Fibroblast of pulmonary artery (primary cell): ENCODE data around the gene RPTOR.

Source experiments
- DNase-seq: peaks from one replicate; pipeline ENCODE4 v3.0.0-alpha.2; 2010; ENCODE audit warnings: low read depth
- H3K4me3 ChIP-seq: replicated peaks from 2 replicates; pipeline ENCODE4 v1.5.1; 2011; ENCODE audit warnings: low read depth, mild to moderate bottlenecking, control low read depth, low read length, moderate library complexity
- TF ChIP-seq, protein P1 (sequence below): IDR thresholded peaks from 2 replicates; pipeline ENCODE4 v1.5.1; 2011; ENCODE audit warnings: mild to moderate bottlenecking, control low read depth, low read length, inconsistent platforms; ENCODE audit errors: missing control alignments

RPTOR gene

DNA sequence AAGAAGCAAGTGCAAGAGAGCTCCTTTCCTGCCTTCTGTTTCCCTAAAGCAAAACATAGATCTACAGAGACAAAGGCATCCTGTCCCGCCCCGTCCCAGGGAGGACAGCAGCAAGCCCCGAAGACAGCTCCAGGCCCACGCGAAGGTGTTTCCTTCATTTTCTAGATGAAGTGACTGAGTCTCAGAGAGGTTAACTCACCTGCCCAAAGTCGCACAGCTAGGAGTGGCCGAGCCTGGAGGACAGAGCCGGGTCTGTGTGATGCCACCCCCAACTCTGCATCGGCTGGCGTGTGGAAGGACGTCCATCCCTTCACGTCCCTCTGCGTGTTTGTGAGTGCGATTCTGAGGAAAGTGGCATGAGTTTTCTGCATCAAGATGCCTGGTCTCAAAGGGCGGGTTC lies 259.8 kb downstream of the RPTOR start:
- no peak for DNase-seq
- TF ChIP-seq, protein P1, sequence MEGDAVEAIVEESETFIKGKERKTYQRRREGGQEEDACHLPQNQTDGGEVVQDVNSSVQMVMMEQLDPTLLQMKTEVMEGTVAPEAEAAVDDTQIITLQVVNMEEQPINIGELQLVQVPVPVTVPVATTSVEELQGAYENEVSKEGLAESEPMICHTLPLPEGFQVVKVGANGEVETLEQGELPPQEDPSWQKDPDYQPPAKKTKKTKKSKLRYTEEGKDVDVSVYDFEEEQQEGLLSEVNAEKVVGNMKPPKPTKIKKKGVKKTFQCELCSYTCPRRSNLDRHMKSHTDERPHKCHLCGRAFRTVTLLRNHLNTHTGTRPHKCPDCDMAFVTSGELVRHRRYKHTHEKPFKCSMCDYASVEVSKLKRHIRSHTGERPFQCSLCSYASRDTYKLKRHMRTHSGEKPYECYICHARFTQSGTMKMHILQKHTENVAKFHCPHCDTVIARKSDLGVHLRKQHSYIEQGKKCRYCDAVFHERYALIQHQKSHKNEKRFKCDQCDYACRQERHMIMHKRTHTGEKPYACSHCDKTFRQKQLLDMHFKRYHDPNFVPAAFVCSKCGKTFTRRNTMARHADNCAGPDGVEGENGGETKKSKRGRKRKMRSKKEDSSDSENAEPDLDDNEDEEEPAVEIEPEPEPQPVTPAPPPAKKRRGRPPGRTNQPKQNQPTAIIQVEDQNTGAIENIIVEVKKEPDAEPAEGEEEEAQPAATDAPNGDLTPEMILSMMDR, result no peak
- H3K4me3 ChIP-seq, result no peak overlapping the region

- no peak overlapping the region for H3K4me3 ChIP-seq
- DNase-seq, result no peak
- TF ChIP-seq, protein P1, result no peak
Observed at GRCh38 chr17:80805032-80805751, 260.6 kb downstream of the RPTOR start.

- no peak for DNase-seq
- TF ChIP-seq, protein P1, result no peak
- no peak overlapping the region for H3K4me3 ChIP-seq
Observed at GRCh38 chr17:80807014-80807413, 262.4 kb downstream of the RPTOR start.

- H3K4me3 ChIP-seq, result no peak overlapping the region
- TF ChIP-seq, protein P1, result no peak
- no peak for DNase-seq
Observed at GRCh38 chr17:80807882-80808281, 263.2 kb downstream of the RPTOR start.

DNA sequence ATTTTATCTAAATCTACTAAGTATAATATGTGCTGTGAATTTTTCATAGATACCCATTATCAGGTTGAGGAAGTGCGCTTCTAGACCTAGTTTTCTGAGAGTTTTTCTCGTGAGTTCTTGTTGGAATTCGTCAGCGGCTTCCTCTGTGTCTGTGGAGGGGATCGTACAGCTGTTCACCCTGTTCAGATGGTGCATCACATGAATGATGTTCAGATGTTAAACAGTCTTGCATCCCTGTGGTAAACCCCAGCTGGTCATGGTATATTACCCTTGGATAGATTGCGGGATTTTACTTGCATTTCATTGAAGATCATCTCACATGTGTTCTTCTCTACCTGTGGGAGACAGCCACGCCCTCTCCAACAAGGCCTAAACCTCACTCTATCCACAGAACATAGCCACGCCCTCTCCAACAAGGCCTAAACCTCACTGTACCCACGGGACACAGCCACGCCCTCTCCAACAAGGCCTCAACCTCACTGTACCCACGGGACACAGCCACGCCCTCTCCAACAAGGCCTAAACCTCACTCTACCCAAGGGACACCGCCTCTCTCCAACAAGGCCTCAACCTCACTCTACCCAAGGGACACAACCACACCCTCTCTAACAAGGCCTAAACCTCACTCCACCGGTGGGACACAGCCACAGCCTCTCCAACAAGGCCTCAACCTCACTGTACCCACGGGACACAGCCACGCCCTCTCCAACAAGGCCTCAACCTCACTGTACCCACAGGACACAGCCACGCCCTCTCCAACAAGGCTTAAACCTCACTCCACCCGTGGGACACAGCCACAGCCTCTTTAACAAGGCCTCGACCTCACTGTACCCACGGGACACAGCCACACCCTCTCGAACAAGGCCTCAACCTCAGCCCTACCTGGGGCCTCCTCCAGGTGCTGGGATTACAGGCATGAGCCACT lies 266.8 kb downstream of the RPTOR start:
- TF ChIP-seq, protein P1, result no peak
- DNase-seq, result no peak
- no peak overlapping the region for H3K4me3 ChIP-seq

DNA sequence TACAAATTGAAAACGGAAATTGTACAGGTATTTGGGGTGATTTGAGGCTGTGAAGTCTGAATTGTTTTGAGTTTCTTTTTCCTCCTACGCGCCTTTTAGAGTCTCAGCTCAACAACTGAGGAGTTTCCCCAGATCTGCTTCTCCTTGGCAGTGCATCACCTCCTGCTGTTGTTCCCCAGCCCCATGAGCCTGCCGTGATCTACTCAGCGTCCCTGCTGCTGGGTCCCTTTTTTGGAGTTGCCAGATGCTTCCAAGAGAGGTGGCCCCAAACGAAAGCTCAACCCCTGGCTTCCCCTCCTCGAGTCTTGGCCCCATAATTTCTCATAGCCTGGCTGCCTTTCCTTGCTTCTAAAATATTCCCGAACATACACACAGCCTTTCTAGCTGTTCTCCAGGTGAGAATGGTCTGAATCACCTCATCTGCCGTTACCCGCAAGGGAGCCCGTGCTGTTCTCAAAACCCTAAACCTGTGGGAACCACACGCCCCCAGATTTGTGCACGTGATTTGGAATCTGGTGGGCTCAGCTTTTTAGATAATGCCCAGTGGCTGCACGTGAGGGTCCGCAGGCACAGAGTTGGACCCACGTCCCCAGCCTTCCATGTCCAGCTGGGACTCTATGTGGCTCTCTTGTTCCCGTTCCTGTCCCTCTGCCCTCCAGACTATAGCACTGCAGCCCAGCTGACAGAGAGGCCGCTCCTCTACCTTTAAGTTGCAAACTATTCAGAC lies 267.9 kb downstream of the RPTOR start:
- TF ChIP-seq, protein P1, result no peak
- H3K4me3 ChIP-seq, result no peak overlapping the region
- no peak for DNase-seq
